GM04504 (cell line): ENCODE results near the gene HADHB.

Experiments used
- DNase-seq: peaks from one replicate; pipeline ENCODE4 v3.0.0-alpha.2; 2012; ENCODE audit warnings: low read depth

Gene HADHB

GRCh38 chr2:26244309-26245230 is at the start of gene HADHB, which contains the start of gene HADHA:
Gene HADHB (plus strand): TSS chr2:26244939. CDS start chr2:26254255, 9,316 bp downstream.
Gene HADHA (minus strand): TSS chr2:26244632. CDS start chr2:26244596, 36 bp downstream.
- DNase-seq: peak; percentile 82

GRCh38 chr2:26195040-26195984 is 49.4 kb upstream of the HADHB start:
- DNase-seq: no peak

GRCh38 chr2:26196683-26197418 is 47.9 kb upstream of the HADHB start:
- no peak for DNase-seq

- no peak for DNase-seq
Measured at GRCh38 chr2:26197516-26197915, 47.2 kb upstream of the HADHB start.

- DNase-seq: no peak
Measured at GRCh38 chr2:26202981-26203490, 41.7 kb upstream of the HADHB start.

- no peak for DNase-seq
Measured at GRCh38 chr2:26203906-26204305, 40.8 kb upstream of the HADHB start.

- no peak for DNase-seq
Measured at GRCh38 chr2:26212011-26212410, 32.7 kb upstream of the HADHB start.

GRCh38 chr2:26214759-26215158 is 30.0 kb upstream of the HADHB start:
- no peak for DNase-seq

- no peak for DNase-seq
Measured at GRCh38 chr2:26215833-26216232, 28.9 kb upstream of the HADHB start.

- DNase-seq: no peak
Measured at GRCh38 chr2:26216587-26216986, 28.2 kb upstream of the HADHB start.

- no peak for DNase-seq
Measured at GRCh38 chr2:26217720-26218119, 27.0 kb upstream of the HADHB start.

GRCh38 chr2:26223018-26223417 is 21.7 kb upstream of the HADHB start:
- no peak for DNase-seq

GRCh38 chr2:26224095-26224494 is 20.6 kb upstream of the HADHB start:
- DNase-seq: no peak

GRCh38 chr2:26229595-26229994 is 15.1 kb upstream of the HADHB start:
- no peak for DNase-seq

GRCh38 chr2:26230806-26231205 is 13.9 kb upstream of the HADHB start:
- DNase-seq: no peak

- no peak for DNase-seq
Measured at GRCh38 chr2:26235089-26235488, 9.7 kb upstream of the HADHB start.

- no peak for DNase-seq
Measured at GRCh38 chr2:26237868-26238267, 6.9 kb upstream of the HADHB start.

GRCh38 chr2:26238311-26238958 is 6.3 kb upstream of the HADHB start:
- DNase-seq: no peak

- no peak for DNase-seq
Measured at GRCh38 chr2:26241928-26242436, 2.8 kb upstream of the HADHB start.

- no peak for DNase-seq
Measured at GRCh38 chr2:26243470-26244308, 1.1 kb upstream of the HADHB start.
